GM13976 (cell line): ENCODE results near the gene PKN2.
A peak's percentile ranks its signal among the peaks of the same experiment; 100 is the strongest.
"Not testable (repeated sequence)": the region's sequence is repeated elsewhere in the genome, so short reads cannot be mapped to it uniquely, and the experiment has no call there.

Experiments
- DNase-seq: peaks from one replicate; pipeline ENCODE4 v3.0.0; 2012; ENCODE audit warnings: low spot score
- CTCF ChIP-seq: IDR thresholded peaks from 2 replicates; pipeline ENCODE4 v1.5.1; 2012; ENCODE audit warnings: borderline replicate concordance, mild to moderate bottlenecking; ENCODE audit not compliant: insufficient read depth; ENCODE audit errors: extremely low read depth, missing control alignments, control extremely low read depth
- in situ Hi-C: fragments of 300-500 bp; cut with MboI; formaldehyde crosslinking; loops from one replicate; pipeline ENCODE4 v1.12.0; 2022; ENCODE audit warnings: low sequenced_read_pairs, mixed read lengths, inconsistent platforms; ENCODE audit not compliant: unreplicated experiment

The PKN2 gene

GRCh38 chr1:88825721-88826120 lies 141.6 kb downstream of the PKN2 start:
- TF ChIP-seq CTCF, result no peak
- DNase-seq, result no peak
- in situ Hi-C loops, result no loop called here

DNA sequence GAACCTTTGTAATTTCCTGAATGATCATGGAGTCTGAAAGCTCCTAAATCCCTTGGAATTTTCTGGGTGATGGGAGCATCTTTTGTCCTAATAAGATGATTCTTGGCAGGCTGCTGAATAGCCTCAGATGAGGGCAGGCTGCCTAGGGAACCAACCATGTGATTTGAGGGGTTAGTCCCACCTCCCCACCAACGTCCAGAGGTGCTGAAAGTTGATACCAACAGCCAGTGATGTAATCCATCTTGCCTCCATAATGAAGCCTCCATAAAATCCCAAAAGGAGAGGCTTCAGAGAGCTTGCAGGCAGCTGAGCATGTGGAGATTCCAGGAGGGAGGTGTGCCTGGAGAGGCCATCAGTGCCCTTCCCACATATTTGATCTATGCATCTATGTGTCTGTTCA lies 163.6 kb downstream of the PKN2 start:
- DNase-seq, result no peak
- in situ Hi-C loops, result no loop called here
- no peak for TF ChIP-seq CTCF

DNA sequence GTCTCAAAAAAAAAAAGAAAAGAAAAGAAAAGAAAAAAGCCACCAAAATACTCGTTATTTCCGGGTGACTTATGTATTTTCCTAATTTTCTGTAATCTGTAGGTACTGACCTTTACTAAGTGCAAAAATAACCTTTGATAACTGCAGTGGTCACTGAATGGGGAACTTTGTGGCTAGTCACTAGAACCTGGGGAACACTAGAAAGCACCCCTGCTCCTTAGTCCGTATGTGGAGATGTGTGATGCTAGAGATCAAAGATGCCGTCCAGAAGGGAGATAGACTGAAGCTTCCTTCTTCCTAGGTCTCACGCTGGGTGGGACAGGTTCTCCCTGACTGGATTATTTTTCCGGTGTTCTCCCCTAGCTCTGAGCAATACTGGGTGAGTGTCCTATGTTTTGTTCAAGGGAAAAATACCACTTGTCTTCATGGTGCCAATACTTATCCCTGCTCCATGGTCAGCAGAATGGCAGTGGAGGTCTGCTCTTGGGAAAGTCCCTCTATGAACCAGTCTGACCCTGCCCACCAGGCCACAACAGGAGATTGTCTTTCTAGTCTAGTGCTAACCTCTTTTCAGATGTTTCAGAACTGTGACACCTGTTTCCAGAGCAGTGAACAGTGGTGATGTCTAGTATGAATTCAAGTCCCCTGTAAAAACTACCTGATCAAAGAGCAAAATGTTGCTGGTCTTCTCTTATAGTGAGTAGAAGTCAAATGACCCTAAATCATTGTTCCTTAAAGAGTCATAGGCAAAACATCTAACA lies 167.4 kb downstream of the PKN2 start:
- no peak for DNase-seq
- in situ Hi-C loops, result no loop called here
- no peak for TF ChIP-seq CTCF

DNA sequence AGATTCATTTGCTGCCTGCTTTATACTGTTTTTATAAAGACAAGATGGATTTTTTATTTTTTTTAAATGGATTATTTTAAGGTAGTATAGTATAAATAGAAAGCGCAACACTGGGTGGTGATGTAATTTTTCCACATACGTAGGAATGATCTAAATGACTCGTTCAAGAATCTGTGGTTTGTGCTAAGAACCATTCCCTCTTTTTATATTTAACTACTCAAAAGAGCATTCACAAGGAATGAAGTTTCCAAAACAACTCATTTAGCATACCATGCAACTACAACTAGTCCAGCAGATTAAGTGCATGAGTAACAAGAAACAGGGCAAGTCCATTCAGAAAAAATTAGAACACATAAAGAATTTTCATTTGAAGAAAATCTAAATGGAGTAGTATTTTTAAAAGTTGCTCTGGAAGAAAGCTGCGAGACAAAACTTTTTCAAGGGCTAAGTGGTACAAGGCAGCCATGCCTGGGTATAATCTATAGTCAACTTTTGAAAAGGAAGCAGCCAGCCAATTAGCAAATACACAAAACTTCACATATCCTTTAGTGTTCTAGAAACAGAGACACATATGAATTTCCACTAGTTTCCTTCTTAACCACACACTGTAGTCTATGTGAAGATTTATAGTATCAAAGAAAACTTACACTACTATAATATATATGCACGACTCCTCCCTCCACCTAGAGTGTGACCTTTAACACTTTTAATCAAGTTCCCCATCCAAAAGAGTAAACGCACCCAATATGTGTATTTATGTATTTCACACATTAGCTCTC lies 183.9 kb downstream of the PKN2 start:
- no peak for TF ChIP-seq CTCF
- peak; percentile 21 for DNase-seq
- in situ Hi-C loops, result loop anchor here (10.0 kb wide), 1 partner anchor 213 kb away; no protein-coding TSS in a partner anchor

- not testable (repeated sequence) for DNase-seq
- in situ Hi-C loops, result loop anchor here (10.0 kb wide), 1 partner anchor 215 kb away; no protein-coding TSS in a partner anchor
Measured at GRCh38 chr1:88869644-88870043, 185.6 kb downstream of the PKN2 start.

DNA sequence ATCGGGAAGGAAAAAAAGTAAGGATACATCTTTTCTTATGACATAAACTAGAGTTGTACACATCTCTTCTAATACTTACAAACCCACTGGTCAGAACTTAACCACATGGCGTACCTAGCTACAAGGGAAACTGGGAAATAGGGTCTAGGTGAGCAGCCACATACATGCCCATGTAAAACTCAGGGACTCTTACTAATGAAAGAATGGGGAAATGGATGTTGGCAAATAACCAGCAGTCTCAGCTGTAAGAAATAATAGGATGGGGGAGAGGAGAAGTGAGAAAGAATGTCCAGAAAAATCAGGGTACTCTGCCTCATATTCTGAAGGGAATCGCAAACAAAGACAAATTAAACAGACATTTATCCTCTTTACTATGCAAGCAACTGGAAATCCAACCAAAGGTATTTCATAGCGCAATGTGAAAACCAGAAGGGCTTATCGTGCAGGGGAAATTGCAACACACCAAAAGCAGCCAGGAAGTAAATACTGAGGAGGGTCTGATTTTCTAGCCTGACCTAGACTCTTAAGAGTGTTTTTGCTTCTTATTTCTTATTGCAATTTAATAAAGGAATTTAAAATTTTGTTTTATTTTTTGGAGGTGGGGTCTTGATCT lies 189.8 kb downstream of the PKN2 start:
- in situ Hi-C loops, result no loop called here
- no peak for TF ChIP-seq CTCF
- DNase-seq, result no peak
